HG02981 (cell line): ENCODE data around the gene EYA4.

Experiments
- ATAC-seq: cut with Tn5 transposase; IDR thresholded peaks from one replicate; pipeline ENCODE4 v1.9.1; 2021; ENCODE audit warnings: mild to moderate bottlenecking, moderate library complexity; ENCODE audit not compliant: unreplicated experiment

Gene EYA4

DNA sequence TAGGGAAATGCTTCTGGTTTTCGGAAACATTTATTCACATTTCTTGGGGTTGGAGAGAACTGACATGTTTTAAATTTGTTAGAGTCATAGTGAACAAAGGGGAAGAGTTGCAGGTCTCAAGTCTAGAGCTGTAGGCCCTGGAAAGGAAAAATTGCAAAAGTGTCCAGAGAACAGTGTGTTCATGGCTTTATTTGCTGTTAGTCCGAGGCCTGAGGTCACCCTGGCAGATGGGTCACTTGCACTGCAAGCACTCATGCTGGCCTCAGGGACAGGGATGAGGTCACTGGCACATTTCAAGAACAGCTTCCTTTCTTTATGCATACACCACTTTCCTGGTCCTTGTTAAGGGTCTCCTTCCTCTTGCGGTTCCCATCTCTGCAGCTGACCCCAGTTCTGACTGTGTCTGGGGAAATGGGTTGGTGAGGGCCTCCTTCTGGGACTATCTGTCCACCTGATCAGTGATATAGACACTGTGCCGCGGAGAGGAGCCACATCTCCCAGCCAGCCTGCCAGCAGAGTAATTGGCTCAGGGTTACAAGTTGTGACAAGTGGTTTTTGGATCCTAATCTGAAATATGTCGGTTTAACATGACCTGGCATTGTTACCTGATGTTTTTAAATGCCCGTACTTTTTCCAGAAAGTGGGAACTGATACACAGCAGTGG is 194.0 kb downstream of the EYA4 start:
- ATAC-seq, result no peak

DNA sequence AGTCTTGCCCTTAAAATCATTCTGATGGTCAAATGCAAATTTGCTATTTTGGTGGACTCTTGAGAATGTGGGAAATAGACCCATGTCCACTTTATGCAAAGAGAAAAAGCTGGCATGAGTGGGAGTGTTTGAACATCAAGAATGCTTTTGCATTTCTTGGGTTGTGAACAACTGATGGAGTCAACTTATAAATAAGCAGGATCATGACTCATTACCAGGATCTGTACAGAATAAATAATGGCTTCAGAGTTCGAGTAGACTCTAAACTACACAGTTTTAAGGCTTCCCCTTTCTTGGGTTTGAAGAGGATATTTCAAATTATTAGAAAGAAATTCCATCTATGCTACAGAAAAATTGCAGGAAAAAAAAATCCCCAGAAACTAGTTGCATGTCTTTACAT is 195.5 kb downstream of the EYA4 start:
- no peak for ATAC-seq

DNA sequence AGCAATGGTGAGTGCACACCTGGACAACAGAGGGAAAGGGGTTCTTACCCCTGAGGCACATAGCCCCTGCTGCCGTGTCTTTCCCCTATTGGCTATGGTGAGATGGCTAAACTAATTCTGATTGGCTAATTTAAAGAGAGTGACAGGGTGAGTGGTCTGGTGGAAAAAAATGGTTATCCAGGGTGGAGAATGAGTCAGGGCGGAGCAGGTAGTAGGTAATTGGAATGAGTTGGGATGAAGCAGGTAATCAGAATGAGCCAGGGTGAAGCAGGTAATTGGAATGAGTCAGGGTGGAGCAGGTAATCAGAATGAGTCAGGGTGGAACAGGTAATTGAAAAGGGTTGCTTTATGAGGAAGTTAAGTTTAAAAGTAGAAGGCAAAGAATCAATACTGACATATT is 200.3 kb downstream of the EYA4 start:
- no peak for ATAC-seq

DNA sequence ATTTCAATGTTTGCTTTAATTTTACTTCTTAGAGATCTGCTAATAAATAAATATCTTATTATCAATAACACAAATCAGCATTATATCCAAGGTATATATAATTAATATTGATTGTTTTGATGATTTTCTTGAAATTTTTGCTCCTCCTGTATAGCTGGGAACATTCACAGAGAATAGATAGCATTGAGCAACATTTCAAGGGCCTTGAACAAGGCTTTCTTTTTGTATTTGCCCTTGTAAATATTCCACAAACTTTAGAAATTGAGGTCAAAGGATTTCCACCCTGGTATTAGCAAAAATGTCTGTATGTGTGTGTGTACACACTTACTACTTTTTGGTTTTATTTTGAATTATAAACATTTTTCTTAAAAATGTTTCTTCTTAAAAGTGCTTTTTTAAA is 205.6 kb downstream of the EYA4 start:
- ATAC-seq, result no peak

DNA sequence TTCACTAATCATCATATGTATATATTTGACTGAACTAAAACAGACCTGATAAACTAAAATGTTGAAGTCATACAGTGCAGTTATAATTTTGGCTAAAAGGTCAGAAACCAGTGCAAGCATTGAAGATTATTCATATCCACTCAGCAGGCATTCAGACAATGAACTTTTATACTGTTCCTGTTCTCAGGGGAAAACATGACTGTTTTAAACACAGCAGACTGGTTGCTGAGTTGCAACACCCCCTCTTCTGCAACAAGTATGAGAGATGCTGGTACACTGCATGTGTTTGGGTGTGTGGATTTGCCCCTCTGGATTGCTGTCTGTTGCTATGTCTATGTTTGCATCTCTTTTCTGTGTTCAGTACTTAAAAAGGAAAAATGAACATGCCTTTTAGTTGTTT is 206.8 kb downstream of the EYA4 start:
- no peak for ATAC-seq

GRCh38 chr6:133456439-133456838 is 215.3 kb downstream of the EYA4 start:
- no peak for ATAC-seq

DNA sequence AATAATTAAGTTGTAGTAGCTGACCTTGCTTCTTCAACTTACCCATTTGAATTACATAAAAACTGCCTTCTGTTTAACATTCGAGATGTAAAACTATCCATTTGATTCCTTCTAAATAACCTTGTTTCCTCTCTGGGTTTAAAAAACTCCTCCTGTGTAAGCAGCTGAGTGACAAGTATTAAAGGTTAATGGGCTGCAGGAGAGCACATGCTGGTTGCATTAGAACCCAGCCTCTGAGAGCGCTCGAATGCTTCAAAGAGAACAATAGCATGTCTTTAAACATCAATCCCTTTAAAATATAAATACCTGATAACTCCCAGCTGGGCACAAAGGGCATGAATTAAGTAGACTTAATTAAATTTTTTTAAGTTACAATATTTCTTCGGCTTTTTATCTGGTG is 215.8 kb downstream of the EYA4 start:
- ATAC-seq, result no peak

DNA sequence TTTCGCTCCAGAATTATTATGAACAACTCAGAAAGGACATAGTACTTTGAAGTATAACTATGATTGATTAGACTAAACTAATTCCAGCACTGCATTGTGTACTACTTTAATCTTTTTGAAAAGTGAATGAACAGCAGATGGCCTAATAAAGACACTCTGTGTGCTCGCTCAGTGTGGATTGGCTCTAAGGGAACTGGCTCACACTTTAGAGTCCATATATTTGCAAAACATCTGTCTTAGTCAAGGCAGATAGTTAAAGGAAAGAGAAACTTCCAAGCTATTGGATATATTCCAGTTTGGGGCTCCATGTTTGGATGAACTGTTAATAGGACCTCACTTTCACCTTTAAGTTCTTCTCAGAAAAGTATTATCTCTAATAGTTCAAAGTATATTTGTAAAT is 218.9 kb downstream of the EYA4 start:
- no peak for ATAC-seq

DNA sequence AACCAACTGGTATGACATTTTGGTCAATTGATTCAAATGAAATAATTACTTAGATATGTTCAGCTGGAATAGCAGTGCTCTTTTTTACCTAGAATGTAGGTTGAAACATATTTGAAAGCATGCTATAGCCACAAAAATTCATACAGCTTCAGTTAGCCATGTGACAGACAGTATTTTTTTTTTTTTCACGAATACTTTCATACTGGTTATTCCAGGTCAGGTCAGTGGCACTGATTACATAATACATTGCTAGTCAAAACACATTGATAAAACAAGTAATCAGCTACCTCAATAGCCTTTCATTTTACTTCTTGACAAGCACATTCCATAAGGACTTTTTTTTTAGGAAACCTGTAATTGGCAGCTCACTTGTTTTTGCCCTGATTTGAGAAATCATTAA is 222.6 kb downstream of the EYA4 start:
- ATAC-seq, result no peak

GRCh38 chr6:133466680-133467079 is 225.5 kb downstream of the EYA4 start:
- no peak for ATAC-seq

DNA sequence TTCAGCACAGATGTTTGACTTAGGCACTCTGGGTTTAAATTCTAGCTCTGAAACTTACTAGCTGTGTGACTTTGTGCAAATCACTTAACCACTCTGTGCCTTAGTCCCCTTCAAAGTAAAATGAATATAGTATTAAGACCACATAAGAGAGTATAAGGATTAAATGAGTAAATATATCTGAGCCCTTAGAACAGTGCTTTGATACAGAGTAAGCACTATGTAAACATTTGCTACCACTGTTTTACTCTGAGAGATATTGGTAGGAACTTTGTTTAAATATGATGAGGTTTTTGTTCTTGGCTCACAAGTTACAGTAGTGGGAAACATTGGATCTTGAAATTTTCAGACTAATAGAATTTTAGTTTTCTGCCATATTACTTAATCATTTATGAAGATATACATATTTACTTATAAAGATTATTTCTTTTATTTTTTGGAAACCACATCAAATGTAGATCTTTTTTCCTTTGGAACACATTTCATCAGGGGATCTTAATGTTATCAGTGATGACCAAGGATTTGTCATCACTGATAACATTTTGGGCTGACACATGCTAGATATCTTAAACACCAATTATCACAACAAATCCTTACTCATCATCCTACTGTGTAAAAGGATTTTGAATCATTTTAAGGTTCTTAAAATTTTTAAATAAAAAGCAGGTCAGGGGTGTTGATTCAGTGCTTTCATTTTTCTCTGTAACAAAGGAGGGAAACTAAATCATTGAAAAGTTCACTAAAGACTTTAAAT is 226.2 kb downstream of the EYA4 start:
- ATAC-seq, result no peak

DNA sequence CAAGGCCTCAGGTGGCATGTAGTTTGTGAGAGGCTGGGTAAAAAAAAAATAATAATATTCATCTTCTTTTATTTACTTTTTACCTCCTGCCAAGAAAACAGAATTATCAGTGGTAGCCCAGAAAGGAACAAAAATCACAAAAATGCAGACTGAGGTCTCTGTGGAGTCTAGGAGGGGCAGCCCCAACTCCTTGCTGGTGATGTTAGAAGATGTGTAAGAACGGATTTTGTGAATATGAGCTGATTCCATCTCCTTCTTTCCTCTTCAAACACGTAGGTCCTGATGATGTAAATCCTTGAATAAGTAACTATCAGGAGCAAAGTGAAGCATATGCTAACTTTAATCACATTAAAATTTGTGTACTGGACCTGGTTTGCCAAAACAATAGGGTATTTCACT is 226.8 kb downstream of the EYA4 start:
- no peak for ATAC-seq

DNA sequence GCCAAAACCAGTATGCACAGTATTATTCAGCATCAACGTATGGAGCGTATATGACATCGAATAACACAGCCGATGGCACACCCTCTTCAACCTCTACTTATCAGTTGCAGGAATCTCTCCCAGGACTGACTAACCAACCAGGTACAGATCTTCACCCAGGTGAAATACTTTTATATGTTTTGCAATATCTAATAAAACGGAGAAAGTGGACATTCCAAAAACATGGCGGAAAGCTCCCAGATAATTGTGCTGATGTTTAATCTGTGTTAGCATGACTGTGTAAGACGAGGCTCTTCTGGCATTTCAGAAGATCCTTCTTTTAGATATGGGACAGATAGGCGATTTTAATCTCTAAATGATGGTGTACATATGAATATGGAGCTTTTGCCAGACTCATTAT is 227.4 kb downstream of the EYA4 start:
- no peak for ATAC-seq

DNA sequence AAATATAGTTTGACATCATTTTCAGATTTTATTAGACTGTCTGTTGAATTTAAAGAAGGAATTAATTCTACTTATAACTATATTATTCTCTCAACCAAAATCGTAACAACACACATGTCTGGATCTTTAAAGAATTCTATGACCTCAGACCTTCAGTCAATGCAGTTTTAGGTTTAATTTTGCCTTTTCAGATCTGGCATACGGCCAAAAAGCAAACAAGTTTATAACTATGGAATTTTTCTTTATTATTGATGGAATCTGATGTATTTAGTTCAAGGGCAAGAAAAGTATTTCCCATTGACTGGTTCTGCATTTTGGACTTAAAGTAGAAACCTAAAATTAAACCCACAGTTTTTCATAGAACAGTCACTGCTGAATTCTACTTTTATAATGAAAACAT is 233.4 kb downstream of the EYA4 start:
- ATAC-seq, result no peak

DNA sequence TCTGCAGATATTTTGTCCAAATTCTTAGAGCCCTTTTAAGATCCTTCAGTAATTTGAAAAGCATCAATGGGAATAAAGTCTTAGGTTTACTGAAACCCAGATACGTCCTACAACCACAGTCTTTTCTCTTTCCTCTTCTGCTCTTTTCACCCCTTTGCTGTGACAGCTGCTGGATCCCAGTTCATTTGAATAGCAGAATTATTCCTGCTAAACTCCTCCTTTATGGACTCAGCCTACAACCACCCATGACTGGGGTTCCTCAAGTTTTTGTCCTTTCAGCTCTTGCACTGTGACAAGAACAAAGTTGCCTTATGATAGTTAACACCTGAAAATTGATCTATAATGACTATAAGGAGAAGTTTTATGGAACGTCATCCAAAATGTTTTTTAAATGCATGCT is 237.5 kb downstream of the EYA4 start:
- ATAC-seq, result no peak

- ATAC-seq, result no peak
Measured at GRCh38 chr6:133487174-133487573, 246.0 kb downstream of the EYA4 start.

- ATAC-seq, result no peak
Measured at GRCh38 chr6:133495205-133495903, 254.2 kb downstream of the EYA4 start.

GRCh38 chr6:133499662-133500061 is 258.5 kb downstream of the EYA4 start:
- no peak for ATAC-seq

- no peak for ATAC-seq
Measured at GRCh38 chr6:133501675-133502270, 260.6 kb downstream of the EYA4 start.

DNA sequence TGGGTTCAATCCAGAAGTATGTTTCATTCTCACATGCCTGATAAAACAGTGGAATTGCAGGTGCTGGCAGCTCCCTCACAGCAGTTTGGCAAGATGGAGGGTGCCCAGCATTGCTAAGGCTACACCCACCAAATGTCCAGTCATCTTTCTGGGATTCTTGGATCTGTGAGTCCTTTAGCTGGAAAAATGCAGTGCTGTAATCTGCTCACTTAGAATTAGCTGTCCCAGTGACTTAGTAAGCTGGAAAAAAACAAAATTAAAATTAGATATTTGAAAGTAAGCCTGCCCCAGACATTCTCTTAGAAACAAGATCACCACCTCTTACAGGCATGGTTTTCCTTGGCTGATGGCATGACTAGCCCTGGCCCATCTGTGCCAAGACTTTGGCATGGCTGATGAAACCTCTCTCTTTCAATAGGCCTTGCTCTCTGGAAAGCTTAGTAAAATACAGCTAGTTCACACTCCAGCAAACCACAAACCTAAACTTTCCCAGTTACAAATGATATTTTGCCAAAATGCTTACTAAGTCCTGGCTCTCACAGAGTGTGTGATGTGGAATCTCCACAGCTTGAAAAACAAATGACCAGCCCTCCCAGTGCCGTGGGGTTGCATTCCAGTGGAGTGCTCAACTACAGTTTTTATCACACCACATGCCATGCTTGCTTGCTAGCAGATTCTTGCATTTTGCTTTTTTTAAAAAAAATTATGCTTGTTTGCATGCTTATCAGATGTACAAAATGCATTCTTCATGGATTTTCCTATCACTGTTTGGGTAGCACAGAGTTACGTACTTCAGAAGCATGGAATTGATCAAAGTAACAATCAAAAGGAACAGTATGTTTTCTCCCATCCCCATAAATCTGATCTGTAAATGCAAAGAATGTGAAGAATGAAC is 261.5 kb downstream of the EYA4 start:
- no peak for ATAC-seq

GRCh38 chr6:133503336-133503729 is 262.2 kb downstream of the EYA4 start:
- ATAC-seq, result no peak
